K562 (cell line): ENCODE data around the gene PIGM. TPM values are rescaled to one million over a fixed set of nuclear protein-coding genes. Genes with fewer than 3 reads are reported as not detected.

Experiments
- ARNT ChIP-seq, 2 experiments: fragments of 450-650 bp; IDR thresholded peaks; 2 replicates each; pipeline ENCODE4 v1.6.1; 2016; ENCODE audit warnings: mild to moderate bottlenecking in 1 of 2
- JUNB ChIP-seq: fragments of 450-650 bp; formaldehyde crosslinking; conservative IDR thresholded peaks from 2 replicates; pipeline ENCODE4 v1.4.0; 2020; ENCODE audit warnings: mild to moderate bottlenecking
- KAT7 ChIP-seq: sonication (generic); formaldehyde crosslinking; IDR thresholded peaks from 2 replicates; pipeline ENCODE4 v1.8.0; 2022; ENCODE audit warnings: missing genetic modification reagents, mild to moderate bottlenecking, borderline replicate concordance
- KDM5B ChIP-seq: fragments of 200-600 bp; sonication (generic); IDR thresholded peaks from 2 replicates; pipeline ENCODE4 v1.6.1; 2012; ENCODE audit warnings: low read depth, mild to moderate bottlenecking, moderate library complexity, low read length, control low read depth, inconsistent platforms; ENCODE audit not compliant: insufficient replicate concordance
- MAFK ChIP-seq: IDR thresholded peaks from 2 replicates; pipeline ENCODE4 v1.6.1; 2011; ENCODE audit warnings: low read length, improper control_type of control experiment
- MAX ChIP-seq: sonication (generic); formaldehyde crosslinking; IDR thresholded peaks from 2 replicates; pipeline ENCODE4 v1.9.0; 2022; ENCODE audit warnings: mild to moderate bottlenecking, missing genetic modification reagents
- MEF2D ChIP-seq: conservative IDR thresholded peaks from 2 replicates; pipeline ENCODE4 v1.6.1; 2016; ENCODE audit warnings: low read depth, missing genetic modification characterization, missing compliant biosample characterization
- MXD1 ChIP-seq: fragments of 250-450 bp; sonication (Bioruptor Pico); IDR thresholded peaks from 2 replicates; pipeline ENCODE4 v1.8.0; 2021; ENCODE audit warnings: borderline replicate concordance, mild to moderate bottlenecking, moderate library complexity; ENCODE audit not compliant: poor library complexity, severe bottlenecking
- MYBL2 ChIP-seq, 2 experiments: fragments of 450-650 bp in 1 of 2; sonication (generic) in 1 of 2; formaldehyde crosslinking in 1 of 2; IDR thresholded peaks; 2 replicates each; pipeline versions ENCODE4 v1.6.1 to v1.8.1; 2017 to 2022; ENCODE audit warnings: borderline replicate concordance in 1 of 2, inconsistent platforms in 1 of 2, low read depth in 1 of 2, mild to moderate bottlenecking in 1 of 2, missing genetic modification reagents in 1 of 2, moderate library complexity in 1 of 2
- NCOA1 ChIP-seq: fragments of 450-650 bp; IDR thresholded peaks from 2 replicates; pipeline ENCODE4 v1.6.1; 2016; ENCODE audit warnings: low read depth
- NFYB ChIP-seq: IDR thresholded peaks from 2 replicates; pipeline ENCODE4 v1.6.1; 2011; ENCODE audit warnings: mild to moderate bottlenecking, moderate library complexity; ENCODE audit not compliant: insufficient read length; ENCODE audit errors: extremely low read depth
- RBM39 ChIP-seq: fragments of 200-400 bp; formaldehyde crosslinking; optimal IDR thresholded peaks from 2 replicates; pipeline ENCODE3; 2018; ENCODE audit warnings: low read depth, low read length
- RNF2 ChIP-seq: sonication (generic); IDR thresholded peaks from 2 replicates; pipeline ENCODE4 v1.6.1; 2016
- TSC22D4 ChIP-seq: fragments of 450-650 bp; IDR thresholded peaks from 2 replicates; pipeline ENCODE4 v1.6.1; 2016; ENCODE audit warnings: missing genetic modification characterization, missing biosample characterization, control low read depth
- ZBTB2 ChIP-seq: fragments of 450-650 bp; IDR thresholded peaks from 2 replicates; pipeline ENCODE4 v1.6.1; 2016; ENCODE audit warnings: antibody characterized with exemption
- ZNF253 ChIP-seq: fragments of 250-450 bp; sonication (Bioruptor Pico); conservative IDR thresholded peaks from 2 replicates; pipeline ENCODE4 v1.6.1; 2021; ENCODE audit warnings: mild to moderate bottlenecking
- polyA plus RNA-seq, 8 experiments: library from polyadenylated mRNA; depleted of rRNA in 4 of 8; stranded (reverse) in 5 of 8; unstranded in 3 of 8; fragments of >200 nt; fragmentation: Nextera tagmentation in 2 of 8; fragmentation: Illumina TruSeq in 1 of 8; extraction: Ambion mirVana in 2 of 8; extraction: Trizol in 1 of 8; gene quantifications; 2 replicates each; pipeline versions ENCODE4 v1.2.1 to v1.2.3, GENCODE V29; 2011 to 2014; ENCODE audit warnings: inconsistent platforms in 1 of 8, missing spikeins in 1 of 8
- total RNA-seq, 7 experiments: library from RNA; depleted of rRNA in 6 of 7; stranded (reverse); fragments of >200 nt in 6 of 7; fragmentation: Illumina TruSeq in 2 of 7; extraction: Trizol in 2 of 7; gene quantifications; 2 replicates each; pipeline versions ENCODE4 v1.2.1 to v1.2.3, GENCODE V29; 2011 to 2021; ENCODE audit warnings: low replicate concordance in 1 of 7
- TF ChIP-seq, protein P1 (sequence below): fragments of 250-450 bp; sonication (Bioruptor Pico); IDR thresholded peaks from 2 replicates; pipeline ENCODE4 v1.5.0; 2020; ENCODE audit warnings: mild to moderate bottlenecking
- TF ChIP-seq, protein P2 (sequence below): fragments of 450-650 bp; IDR thresholded peaks from 2 replicates; pipeline ENCODE4 v1.7.1; 2018; ENCODE audit warnings: mild to moderate bottlenecking, low read depth; ENCODE audit not compliant: partially characterized antibody
- TF ChIP-seq, protein P3 (sequence below): fragments of 250-450 bp; sonication (Bioruptor Pico); IDR thresholded peaks from 2 replicates; pipeline ENCODE4 v1.4.0; 2020

Gene PIGM
- total and polyA plus RNA-seq, 9 of the 15 experiments (the other 6 are each of a cell fraction or from before 2014, with no cell fraction given): 2.6 to 6.7 (median 4.3) TPM

GRCh38 chr1:160031365-160032164 is at the start of gene PIGM (continued):
- TF ChIP-seq ZBTB2 (no peak; the same call in 1 of the 2 replicates), MAX (CRISPR knock-in tag) (peak; percentile 62), KAT7 (CRISPR knock-in tag) (no peak), ARNT (IDR thresholded peaks at IDR 0.05) (no peak), MEF2D (tag) (no peak), MXD1 (no peak), NFYB (no peak), TSC22D4 (tag) (no peak), RBM39 (no peak), MYBL2 (IDR thresholded peaks at IDR 0.05; ENCODE audit: low read depth) (no peak), MYBL2 (CRISPR knock-in tag; IDR thresholded peaks at IDR 0.05; ENCODE audit: borderline replicate concordance) (no peak), KDM5B (peak; percentile 59), JUNB (CRISPR knock-in tag) (no peak), NCOA1 (no peak), MAFK (peak; percentile 7; the same call in 1 of the 2 replicates), RNF2 (no peak), ZNF253 (no peak)
- TF ChIP-seq, protein P1, sequence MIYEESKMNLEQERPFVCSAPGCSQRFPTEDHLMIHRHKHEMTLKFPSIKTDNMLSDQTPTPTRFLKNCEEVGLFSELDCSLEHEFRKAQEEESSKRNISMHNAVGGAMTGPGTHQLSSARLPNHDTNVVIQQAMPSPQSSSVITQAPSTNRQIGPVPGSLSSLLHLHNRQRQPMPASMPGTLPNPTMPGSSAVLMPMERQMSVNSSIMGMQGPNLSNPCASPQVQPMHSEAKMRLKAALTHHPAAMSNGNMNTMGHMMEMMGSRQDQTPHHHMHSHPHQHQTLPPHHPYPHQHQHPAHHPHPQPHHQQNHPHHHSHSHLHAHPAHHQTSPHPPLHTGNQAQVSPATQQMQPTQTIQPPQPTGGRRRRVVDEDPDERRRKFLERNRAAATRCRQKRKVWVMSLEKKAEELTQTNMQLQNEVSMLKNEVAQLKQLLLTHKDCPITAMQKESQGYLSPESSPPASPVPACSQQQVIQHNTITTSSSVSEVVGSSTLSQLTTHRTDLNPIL (CRISPR knock-in tag): no peak
- TF ChIP-seq, protein P2, sequence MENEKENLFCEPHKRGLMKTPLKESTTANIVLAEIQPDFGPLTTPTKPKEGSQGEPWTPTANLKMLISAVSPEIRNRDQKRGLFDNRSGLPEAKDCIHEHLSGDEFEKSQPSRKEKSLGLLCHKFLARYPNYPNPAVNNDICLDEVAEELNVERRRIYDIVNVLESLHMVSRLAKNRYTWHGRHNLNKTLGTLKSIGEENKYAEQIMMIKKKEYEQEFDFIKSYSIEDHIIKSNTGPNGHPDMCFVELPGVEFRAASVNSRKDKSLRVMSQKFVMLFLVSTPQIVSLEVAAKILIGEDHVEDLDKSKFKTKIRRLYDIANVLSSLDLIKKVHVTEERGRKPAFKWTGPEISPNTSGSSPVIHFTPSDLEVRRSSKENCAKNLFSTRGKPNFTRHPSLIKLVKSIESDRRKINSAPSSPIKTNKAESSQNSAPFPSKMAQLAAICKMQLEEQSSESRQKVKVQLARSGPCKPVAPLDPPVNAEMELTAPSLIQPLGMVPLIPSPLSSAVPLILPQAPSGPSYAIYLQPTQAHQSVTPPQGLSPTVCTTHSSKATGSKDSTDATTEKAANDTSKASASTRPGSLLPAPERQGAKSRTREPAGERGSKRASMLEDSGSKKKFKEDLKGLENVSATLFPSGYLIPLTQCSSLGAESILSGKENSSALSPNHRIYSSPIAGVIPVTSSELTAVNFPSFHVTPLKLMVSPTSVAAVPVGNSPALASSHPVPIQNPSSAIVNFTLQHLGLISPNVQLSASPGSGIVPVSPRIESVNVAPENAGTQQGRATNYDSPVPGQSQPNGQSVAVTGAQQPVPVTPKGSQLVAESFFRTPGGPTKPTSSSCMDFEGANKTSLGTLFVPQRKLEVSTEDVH: peak; percentile 90
- TF ChIP-seq, protein P3, sequence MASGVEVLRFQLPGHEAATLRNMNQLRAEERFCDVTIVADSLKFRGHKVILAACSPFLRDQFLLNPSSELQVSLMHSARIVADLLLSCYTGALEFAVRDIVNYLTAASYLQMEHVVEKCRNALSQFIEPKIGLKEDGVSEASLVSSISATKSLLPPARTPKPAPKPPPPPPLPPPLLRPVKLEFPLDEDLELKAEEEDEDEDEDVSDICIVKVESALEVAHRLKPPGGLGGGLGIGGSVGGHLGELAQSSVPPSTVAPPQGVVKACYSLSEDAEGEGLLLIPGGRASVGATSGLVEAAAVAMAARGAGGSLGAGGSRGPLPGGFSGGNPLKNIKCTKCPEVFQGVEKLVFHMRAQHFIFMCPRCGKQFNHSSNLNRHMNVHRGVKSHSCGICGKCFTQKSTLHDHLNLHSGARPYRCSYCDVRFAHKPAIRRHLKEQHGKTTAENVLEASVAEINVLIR (CRISPR knock-in tag): no peak
